ENCODE data around the gene METTL23. TPM values are rescaled to one million over a fixed set of nuclear protein-coding genes. Genes with fewer than 3 reads are reported as not detected.
A peak's percentile ranks its signal among the peaks of the same experiment; 100 is the strongest.

Gene METTL23
- total RNA-seq, 2 experiments from 2014 or later, result 35.4 to 37.8 TPM

GRCh38 chr17:76679239-76679638 lies 47.4 kb upstream of the METTL23 start:
- H3K9me3 ChIP-seq (ENCODE audit: control insufficient read depth in 1 of 2, insufficient read depth in 1 of 2, low read length in 2 of 2), result no peaks in the 10 kb centered on the region
- Mint-ChIP-seq H3K27me3 (no peaks in the 10 kb centered on the region), H3K4me3 (no peak overlapping the region), H3K4me1 (ENCODE audit: low read depth) (peaks cover 11% of the 10 kb centered on the region), H3K27ac (no peak overlapping the region), H3K9me3 (no peaks in the 10 kb centered on the region), H3K36me3 (ENCODE audit: low read depth) (no peaks in the 10 kb centered on the region)
- no peak for ATAC-seq (ENCODE audit: poor library complexity)
- CTCF ChIA-PET, result no interaction called here
- no peak overlapping the region for H3K27ac ChIP-seq (ENCODE audit: low read depth in 1 of 2, low read length in 2 of 2)
- intact Hi-C loops (cut with DNase I, micrococcal nuclease), result no loop called here
- no peaks in the 10 kb centered on the region for H3K27me3 ChIP-seq (ENCODE audit: control insufficient read depth in 1 of 2, insufficient read depth in 2 of 2, low read length in 2 of 2)
- H3K4me1 ChIP-seq (ENCODE audit: insufficient read depth, low read length), result peaks cover 45% of the 10 kb centered on the region
- POLR2A ChIA-PET, result no interaction called here
- H3K36me3 ChIP-seq (ENCODE audit: insufficient read depth, low read length), result no peaks in the 10 kb centered on the region
- H3K4me3 ChIP-seq (ENCODE audit: low read length), result no peak overlapping the region
- DNase-seq, result no peak
- no peak for TF ChIP-seq CTCF (IDR thresholded peaks at IDR 0.05)

GRCh38 chr17:76681222-76682137 lies 45.2 kb upstream of the METTL23 start:
- ATAC-seq (ENCODE audit: poor library complexity) (peak; percentile 86), DNase-seq (peak; percentile 63 to 85 (median 72))
- H3K27ac Mint-ChIP-seq, result peak overlapping the region; percentile 53
- ChIA-PET POLR2A (interaction anchor here (0.6 to 2.8 kb wide), 7 partner anchors 10 to 1207 kb away, joined by 3 to 16 read pairs (median 4); partner anchors contain the start of gene ST6GALNAC1), CTCF (interaction anchor here (0.5 to 3.1 kb wide), 22 partner anchors 8 to 273 kb away, joined by 3 to 28 read pairs (median 4); partner anchors contain the start of gene ST6GALNAC1)
- Histone ChIP-seq H3K27ac (ENCODE audit: low read depth in 1 of 2, low read length in 2 of 2) (no peak overlapping the region), H3K9me3 (ENCODE audit: control insufficient read depth in 1 of 2, insufficient read depth in 1 of 2, low read length in 2 of 2) (no peaks in the 10 kb centered on the region), H3K4me3 (ENCODE audit: low read length) (no peak overlapping the region), H3K4me1 (ENCODE audit: insufficient read depth, low read length) (peaks cover 45% of the 10 kb centered on the region), H3K36me3 (ENCODE audit: insufficient read depth, low read length) (no peaks in the 10 kb centered on the region), H3K27me3 (ENCODE audit: control insufficient read depth in 1 of 2, insufficient read depth in 2 of 2, low read length in 2 of 2) (no peaks in the 10 kb centered on the region)
- no peaks in the 10 kb centered on the region for H3K36me3 Mint-ChIP-seq (ENCODE audit: low read depth)
- H3K4me3 Mint-ChIP-seq, result no peak overlapping the region
- H3K9me3 Mint-ChIP-seq, result no peaks in the 10 kb centered on the region
- intact Hi-C loops (cut with DNase I, micrococcal nuclease), result loop anchor here (1.0 to 5.0 kb wide), 5 partner anchors 59 to 159 kb away; no protein-coding TSS in a partner anchor
- H3K27me3 Mint-ChIP-seq, result no peaks in the 10 kb centered on the region
- H3K4me1 Mint-ChIP-seq (ENCODE audit: low read depth), result peaks cover 11% of the 10 kb centered on the region
- peak; percentile 65 for TF ChIP-seq CTCF (IDR thresholded peaks at IDR 0.05)

- ChIA-PET CTCF (interaction anchor here (1.1 to 3.1 kb wide), 7 partner anchors 11 to 160 kb away, joined by 3 to 28 read pairs (median 7); no protein-coding TSS in a partner anchor), POLR2A (interaction anchor here (1.0 to 2.8 kb wide), 3 partner anchors 11 to 155 kb away, joined by 3 to 16 read pairs (median 4); partner anchors contain the start of gene ST6GALNAC1)
- H3K36me3 Mint-ChIP-seq (ENCODE audit: low read depth), result no peaks in the 10 kb centered on the region
- H3K27me3 Mint-ChIP-seq, result no peaks in the 10 kb centered on the region
- peak overlapping the region; percentile 53 for H3K27ac Mint-ChIP-seq
- no peaks in the 10 kb centered on the region for H3K9me3 Mint-ChIP-seq
- no peak overlapping the region for H3K4me3 ChIP-seq (ENCODE audit: low read length)
- peaks cover 11% of the 10 kb centered on the region for H3K4me1 Mint-ChIP-seq (ENCODE audit: low read depth)
- no peaks in the 10 kb centered on the region for H3K9me3 ChIP-seq (ENCODE audit: control insufficient read depth in 1 of 2, insufficient read depth in 1 of 2, low read length in 2 of 2)
- H3K27me3 ChIP-seq (ENCODE audit: control insufficient read depth in 1 of 2, insufficient read depth in 2 of 2, low read length in 2 of 2), result no peaks in the 10 kb centered on the region
- intact Hi-C loops (cut with DNase I, micrococcal nuclease), result loop anchor here in 1 of 2 experiments (1.0 to 5.0 kb wide), 2 partner anchors 60 to 160 kb away; no protein-coding TSS in a partner anchor
- H3K4me1 ChIP-seq (ENCODE audit: insufficient read depth, low read length), result peaks cover 45% of the 10 kb centered on the region
- H3K27ac ChIP-seq (ENCODE audit: low read depth in 1 of 2, low read length in 2 of 2), result no peak overlapping the region
- no peak for TF ChIP-seq CTCF (IDR thresholded peaks at IDR 0.05)
- DNase-seq (no peak), ATAC-seq (ENCODE audit: poor library complexity) (no peak)
- H3K36me3 ChIP-seq (ENCODE audit: insufficient read depth, low read length), result no peaks in the 10 kb centered on the region
- no peak overlapping the region for H3K4me3 Mint-ChIP-seq
Observed at GRCh38 chr17:76682296-76682695, 44.3 kb upstream of the METTL23 start.
